Lower leg skin (tissue), 3 donors: ENCODE measurements around the gene RNASE4.

ENCODE experiments used
- CTCF ChIP-seq, 3 donors: fragments of 450-650 bp; IDR thresholded peaks; one replicate each; pipeline ENCODE4 v1.5.1; 2016; ENCODE audit warnings: antibody characterized with exemption in 3 of 3, mild to moderate bottlenecking in 3 of 3, moderate library complexity in 2 of 3
- POLR2A ChIP-seq, 2 donors: fragments of 450-650 bp; IDR thresholded peaks; one replicate each; pipeline ENCODE4 v1.6.1; 2016 to 2017; ENCODE audit warnings: antibody characterized with exemption in 2 of 2, mild to moderate bottlenecking in 1 of 2, moderate library complexity in 1 of 2

GRCh38 chr14:20671597-20672283, 12.6 kb upstream of the RNASE4 start:
- no peak for TF ChIP-seq CTCF (IDR thresholded peaks at IDR 0.05)
- no peak for TF ChIP-seq POLR2A (IDR thresholded peaks at IDR 0.05)
